ENCODE results near the gene CD38.

GRCh38 chr4:15777697-15778288 lies 335 bp upstream of the CD38 start:
- TF ChIP-seq CTCF (IDR thresholded peaks at IDR 0.05; ENCODE audit: borderline replicate concordance, extremely low read depth, low read length, poor library complexity, severe bottlenecking) (peak; percentile 35), EZH2 (IDR thresholded peaks at IDR 0.05; ENCODE audit: borderline replicate concordance, low read depth, low read length, severe bottlenecking) (no peak)
